GM12878 (cell line): ENCODE measurements around the gene SLC35A4. TPM values are rescaled to one million over a fixed set of nuclear protein-coding genes. Genes with fewer than 3 reads are reported as not detected.
A peak's percentile ranks its signal among the peaks of the same experiment; 100 is the strongest.

Experiments
- ATAC-seq: fragments of 200-7000 bp; cut with Tn5 transposase; 3 replicates; pipeline ENCODE4 v1.9.1; 2020; ENCODE audit warnings: mild to moderate bottlenecking, moderate library complexity
- BruUV-seq: library from RNA; stranded (reverse); fragments of 400-500 nt; replicated peaks from 2 replicates; lab custom pipeline; 2021; lab: Mats Ljungman, UMichigan
- CTCF ChIA-PET: fragments of 300-600 bp; sonication (Branson Sonifier 250); formaldehyde crosslinking; extraction: SDS; loops from one replicate; lab custom pipeline; 2021; ENCODE audit warnings: inconsistent platforms; lab: Yijun Ruan, JAX
- POLR2A ChIA-PET: fragments of 350-600 bp; formaldehyde crosslinking; extraction: SDS; loops from one replicate; lab custom pipeline; 2021; ENCODE audit warnings: inconsistent platforms; lab: Charles Lee
- RAD21 ChIA-PET: fragments of 300-600 bp; sonication (Branson Sonifier 250); formaldehyde crosslinking; loops from one replicate; lab custom pipeline; 2023; ENCODE audit warnings: antibody characterized with exemption; ENCODE audit not compliant: unreplicated experiment; lab: Charles Lee
- SMC1A ChIA-PET: fragments of 300-600 bp; sonication (Branson Sonifier 250); formaldehyde crosslinking; loops from one replicate; lab custom pipeline; 2023; ENCODE audit not compliant: unreplicated experiment, uncharacterized antibody; lab: Charles Lee
- DNase-seq: peaks from one replicate; pipeline ENCODE4 v3.0.0-alpha.2; 2011; ENCODE audit warnings: low read depth, low spot score
- FAIRE-seq: peaks from 3 replicates; lab custom pipeline; 2011; peaks lifted over from hg19 to GRCh38; lab: Jason Lieb, UNC
- H2AFZ ChIP-seq: 2 replicates; pipeline ENCODE4 v1.6.0; 2011; ENCODE audit warnings: low read depth, low read length, control low read depth; ENCODE audit not compliant: control insufficient read depth
- H3K27ac ChIP-seq: 2 replicates; pipeline ENCODE4 v1.5.1; 2011; ENCODE audit warnings: control low read depth; ENCODE audit not compliant: control insufficient read depth, insufficient read depth
- H3K27me3 ChIP-seq, 2 experiments: replicated peaks in 1 of 2; 2 replicates each; pipeline versions ENCODE4 v1.6.0 to v1.6.1; 2011; ENCODE audit warnings: low read length in 1 of 2; ENCODE audit not compliant: control insufficient read depth in 2 of 2, insufficient read depth in 2 of 2
- H3K36me3 ChIP-seq, 2 experiments: 2 replicates each; pipeline ENCODE4 v1.5.1; 2011; ENCODE audit warnings: low read length in 1 of 2; ENCODE audit not compliant: control insufficient read depth in 2 of 2, insufficient read depth in 2 of 2
- H3K4me1 ChIP-seq: 2 replicates; pipeline ENCODE4 v1.6.1; 2011; ENCODE audit warnings: mild to moderate bottlenecking, low read length, moderate library complexity, mixed read lengths; ENCODE audit not compliant: control insufficient read depth, insufficient read depth
- H3K4me2 ChIP-seq: 2 replicates; pipeline ENCODE4 v1.6.0; 2011; ENCODE audit warnings: control low read depth; ENCODE audit not compliant: control insufficient read depth, insufficient read depth
- H3K4me3 ChIP-seq: fragments of 200-600 bp; sonication (generic); 2 replicates; pipeline ENCODE4 v1.5.1; 2016
- H3K79me2 ChIP-seq: 2 replicates; pipeline ENCODE4 v1.6.0; 2011; ENCODE audit warnings: low read length; ENCODE audit not compliant: control insufficient read depth, insufficient read depth
- H3K9ac ChIP-seq: 2 replicates; pipeline ENCODE4 v1.8.0; 2011; ENCODE audit warnings: low read length, control low read depth, mixed read lengths; ENCODE audit not compliant: control insufficient read depth, insufficient read depth
- H3K9me3 ChIP-seq: replicated peaks from 3 replicates; pipeline ENCODE4 v1.5.1; 2011; ENCODE audit warnings: mild to moderate bottlenecking, low read length; ENCODE audit not compliant: control insufficient read depth, insufficient read depth
- H4K20me1 ChIP-seq: 2 replicates; pipeline ENCODE4 v1.6.0; 2011; ENCODE audit not compliant: control insufficient read depth, insufficient read depth
- CREB1 ChIP-seq: IDR thresholded peaks from 2 replicates; pipeline ENCODE4 v1.6.1; 2012; ENCODE audit warnings: low read depth, mild to moderate bottlenecking, inconsistent platforms
- FOXM1 ChIP-seq: IDR thresholded peaks from 2 replicates; pipeline ENCODE4 v1.6.1; 2012; ENCODE audit warnings: low read depth, mild to moderate bottlenecking, inconsistent platforms, low read length, moderate library complexity
- HDGF ChIP-seq: fragments of 450-650 bp; IDR thresholded peaks from 2 replicates; pipeline ENCODE4 v1.6.1; 2016; ENCODE audit warnings: antibody characterized with exemption
- JUNB ChIP-seq: IDR thresholded peaks from 2 replicates; pipeline ENCODE4 v1.6.1; 2016; ENCODE audit warnings: antibody characterized with exemption, mild to moderate bottlenecking
- MEF2B ChIP-seq: fragments of 450-650 bp; IDR thresholded peaks from 2 replicates; pipeline ENCODE4 v1.6.1; 2018; ENCODE audit warnings: mild to moderate bottlenecking, moderate library complexity; ENCODE audit not compliant: partially characterized antibody, poor library complexity, severe bottlenecking
- NFXL1 ChIP-seq: fragments of 450-650 bp; IDR thresholded peaks from 2 replicates; pipeline ENCODE4 v1.6.1; 2017; ENCODE audit warnings: antibody characterized with exemption, mild to moderate bottlenecking, borderline replicate concordance
- NRF1 ChIP-seq: conservative IDR thresholded peaks from 2 replicates; pipeline ENCODE4 v1.6.1; 2011; ENCODE audit warnings: mild to moderate bottlenecking, low read depth, low read length, improper control_type of control experiment
- SPI1 ChIP-seq: IDR thresholded peaks from 2 replicates; pipeline ENCODE4 v1.6.1; 2011; ENCODE audit warnings: low read depth, mild to moderate bottlenecking, low read length, moderate library complexity, borderline replicate concordance; ENCODE audit not compliant: insufficient read depth
- STAT1 ChIP-seq: fragments of 450-650 bp; conservative IDR thresholded peaks from 2 replicates; pipeline ENCODE4 v1.6.1; 2014; ENCODE audit warnings: antibody characterized with exemption, mild to moderate bottlenecking
- ZNF207 ChIP-seq: fragments of 450-650 bp; IDR thresholded peaks from 2 replicates; pipeline ENCODE4 v1.6.1; 2014; ENCODE audit warnings: antibody characterized with exemption, mild to moderate bottlenecking, borderline replicate concordance
- ZNF24 ChIP-seq: fragments of 450-650 bp; IDR thresholded peaks from 2 replicates; pipeline ENCODE4 v1.6.1; 2017; ENCODE audit warnings: antibody characterized with exemption, mild to moderate bottlenecking
- WGBS: methylation state at CpG from one replicate; pipeline ENCODE4 v1.1.6; 2016; ENCODE audit warnings: low lambda C conversion rate; ENCODE audit not compliant: insufficient replicate concordance, insufficient coverage; ENCODE audit errors: missing lambda C conversion rate; 5-methylcytosine and 5-hydroxymethylcytosine counted together
- in situ Hi-C: fragments of 300-500 bp; cut with MboI; formaldehyde crosslinking; loops from 9 replicates; pipeline ENCODE4 v1.14.3; 2018; ENCODE audit warnings: mixed read lengths
- intact Hi-C: fragments of 100-400 bp; cut with micrococcal nuclease; formaldehyde crosslinking; loops from one replicate; pipeline ENCODE4 v1.14.2; 2022; ENCODE audit not compliant: unreplicated experiment
- polyA plus RNA-seq, 11 experiments: library from polyadenylated mRNA; depleted of rRNA in 4 of 11; unstranded in 6 of 11; stranded (reverse) in 5 of 11; fragments of >200 nt; fragmentation: Nextera tagmentation in 4 of 11; fragmentation: Illumina TruSeq in 1 of 11; extraction: Ambion mirVana in 4 of 11; extraction: Trizol in 1 of 11; gene quantifications; 1 replicate in 1 of 11; 2 replicates in 10 of 11; pipeline versions ENCODE4 v1.2.1 to v1.2.3, GENCODE V29; 2011 to 2016; ENCODE audit warnings: inconsistent platforms in 2 of 11, missing spikeins in 2 of 11, low read depth in 1 of 11
- total RNA-seq, 4 experiments: library from RNA; depleted of rRNA in 3 of 4; stranded (reverse); fragments of >200 nt in 3 of 4; fragmentation: Illumina TruSeq in 1 of 4; extraction: Trizol in 1 of 4; gene quantifications; 2 replicates each; pipeline versions ENCODE4 v1.2.1 to v1.2.3, GENCODE V29; 2013 to 2021
- TF ChIP-seq, protein P1 (sequence below): fragments of 450-650 bp; IDR thresholded peaks from 2 replicates; pipeline ENCODE4 v1.6.1; 2017; ENCODE audit warnings: mild to moderate bottlenecking, moderate library complexity
- TF ChIP-seq, protein P2 (sequence below): fragments of 150-350 bp; IDR thresholded peaks from 2 replicates; pipeline ENCODE4 v1.6.1; 2016; ENCODE audit warnings: low read depth, low read length

The SLC35A4 gene
- total and polyA plus RNA-seq, 10 of the 15 experiments (the other 5 are each of a cell fraction or from before 2014, with no cell fraction given), result 23.8 to 167 (median 114) TPM

DNA sequence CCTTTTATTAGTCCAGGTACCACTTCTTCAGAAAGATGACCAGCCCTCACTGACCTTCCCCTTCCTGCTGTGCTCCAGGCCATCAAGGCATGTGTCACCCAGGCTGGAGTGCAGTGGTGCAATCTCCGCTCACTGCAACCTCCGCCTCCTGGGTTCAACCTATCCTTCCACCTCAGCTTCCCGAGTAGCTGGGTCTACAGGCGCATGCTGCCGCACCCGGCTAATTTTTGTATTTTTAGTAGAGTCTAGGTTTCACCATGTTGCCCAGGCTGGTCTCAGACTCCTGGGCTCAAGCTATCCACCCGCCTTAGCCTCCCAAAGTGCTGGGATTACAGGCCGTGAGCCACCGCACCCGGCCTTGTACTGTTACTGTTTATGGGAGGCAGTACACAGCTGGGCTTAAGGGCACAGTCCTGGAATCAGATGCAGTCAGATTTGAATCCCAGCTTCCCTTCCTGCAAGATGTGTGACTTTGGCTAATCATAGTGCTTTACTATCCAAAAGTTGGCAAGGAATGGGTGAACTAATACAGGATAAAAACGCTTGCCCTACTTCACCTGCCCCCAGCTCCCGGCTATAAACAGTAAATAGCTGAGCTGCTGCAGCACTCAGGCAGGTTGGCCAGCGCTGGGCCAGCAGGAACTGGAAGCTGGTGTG is 17.6 kb upstream of the SLC35A4 start (continued):
- TF ChIP-seq, protein P1, sequence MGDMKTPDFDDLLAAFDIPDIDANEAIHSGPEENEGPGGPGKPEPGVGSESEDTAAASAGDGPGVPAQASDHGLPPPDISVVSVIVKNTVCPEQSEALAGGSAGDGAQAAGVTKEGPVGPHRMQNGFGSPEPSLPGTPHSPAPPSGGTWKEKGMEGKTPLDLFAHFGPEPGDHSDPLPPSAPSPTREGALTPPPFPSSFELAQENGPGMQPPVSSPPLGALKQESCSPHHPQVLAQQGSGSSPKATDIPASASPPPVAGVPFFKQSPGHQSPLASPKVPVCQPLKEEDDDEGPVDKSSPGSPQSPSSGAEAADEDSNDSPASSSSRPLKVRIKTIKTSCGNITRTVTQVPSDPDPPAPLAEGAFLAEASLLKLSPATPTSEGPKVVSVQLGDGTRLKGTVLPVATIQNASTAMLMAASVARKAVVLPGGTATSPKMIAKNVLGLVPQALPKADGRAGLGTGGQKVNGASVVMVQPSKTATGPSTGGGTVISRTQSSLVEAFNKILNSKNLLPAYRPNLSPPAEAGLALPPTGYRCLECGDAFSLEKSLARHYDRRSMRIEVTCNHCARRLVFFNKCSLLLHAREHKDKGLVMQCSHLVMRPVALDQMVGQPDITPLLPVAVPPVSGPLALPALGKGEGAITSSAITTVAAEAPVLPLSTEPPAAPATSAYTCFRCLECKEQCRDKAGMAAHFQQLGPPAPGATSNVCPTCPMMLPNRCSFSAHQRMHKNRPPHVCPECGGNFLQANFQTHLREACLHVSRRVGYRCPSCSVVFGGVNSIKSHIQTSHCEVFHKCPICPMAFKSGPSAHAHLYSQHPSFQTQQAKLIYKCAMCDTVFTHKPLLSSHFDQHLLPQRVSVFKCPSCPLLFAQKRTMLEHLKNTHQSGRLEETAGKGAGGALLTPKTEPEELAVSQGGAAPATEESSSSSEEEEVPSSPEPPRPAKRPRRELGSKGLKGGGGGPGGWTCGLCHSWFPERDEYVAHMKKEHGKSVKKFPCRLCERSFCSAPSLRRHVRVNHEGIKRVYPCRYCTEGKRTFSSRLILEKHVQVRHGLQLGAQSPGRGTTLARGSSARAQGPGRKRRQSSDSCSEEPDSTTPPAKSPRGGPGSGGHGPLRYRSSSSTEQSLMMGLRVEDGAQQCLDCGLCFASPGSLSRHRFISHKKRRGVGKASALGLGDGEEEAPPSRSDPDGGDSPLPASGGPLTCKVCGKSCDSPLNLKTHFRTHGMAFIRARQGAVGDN, result no peak

DNA sequence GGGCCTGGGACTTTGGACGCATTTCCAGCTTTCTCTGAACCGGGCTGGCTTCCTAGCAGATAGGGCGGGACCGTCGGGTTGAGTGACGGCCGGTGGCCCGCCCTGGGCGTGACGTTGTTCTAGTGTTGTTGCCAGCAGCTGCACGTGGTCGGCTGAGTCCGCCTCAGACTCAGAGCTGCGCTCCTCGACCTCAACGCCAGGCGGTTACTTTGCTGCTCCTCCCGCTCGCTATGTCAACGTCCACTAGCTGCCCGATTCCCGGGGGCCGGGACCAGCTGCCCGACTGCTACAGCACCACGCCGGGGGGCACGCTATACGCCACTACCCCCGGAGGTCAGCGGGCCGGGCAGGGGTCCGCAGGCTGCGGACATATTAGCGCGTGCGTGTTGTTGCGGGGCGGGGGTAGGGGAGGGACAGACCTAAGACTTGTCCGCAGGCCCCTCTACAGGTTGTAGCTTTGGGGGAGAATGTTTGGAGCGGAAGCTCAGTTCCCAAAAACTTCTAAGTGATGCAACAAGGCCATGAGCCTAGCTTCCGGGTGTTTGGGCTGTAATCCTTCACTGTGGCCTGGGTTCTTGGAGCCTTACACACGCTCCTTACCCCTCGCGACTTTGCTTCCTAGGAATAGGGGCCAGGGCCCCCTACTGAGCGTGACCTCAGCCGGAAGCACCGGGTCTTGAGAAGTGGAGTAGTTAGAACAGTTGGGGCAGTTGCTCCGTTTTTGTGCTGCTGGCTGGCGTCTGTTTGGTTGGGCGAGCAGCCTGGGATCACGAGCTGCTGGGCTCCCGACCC is 16.9 kb upstream of the SLC35A4 start, which contains the start of gene EIF4EBP3:
TSS of gene EIF4EBP3 (plus strand) at position 155 of the 792 bp plus-strand sequence. CDS start at position 231, 76 bp downstream.
- H3K79me2 ChIP-seq, result peaks cover 2% of the 10 kb centered on the region
- ATAC-seq (peak; percentile 99), FAIRE-seq (peak; percentile 90), DNase-seq (peak; percentile 47)
- ChIA-PET CTCF (interaction anchor here (0.6 to 2.4 kb wide), 18 partner anchors 8 to 226 kb away, joined by 3 to 9 read pairs (median 4); partner anchors contain the start of genes IK, NDUFA2, SRA1 and TMCO6), POLR2A (interaction anchor here (0.7 to 3.0 kb wide), 12 partner anchors 9 to 172 kb away, joined by 3 to 23 read pairs (median 5); partner anchors contain the start of genes ANKHD1, APBB3 and SRA1), SMC1A (interaction anchor here (0.8 to 2.3 kb wide), 18 partner anchors 9 to 172 kb away, joined by 3 to 11 read pairs (median 4); partner anchors contain the start of genes HARS1, HARS2 and SRA1), RAD21 (interaction anchor here (0.7 to 2.1 kb wide), 13 partner anchors 8 to 201 kb away, joined by 3 to 7 read pairs (median 3); partner anchors contain the start of genes APBB3, HBEGF, IK and NDUFA2)
- H4K20me1 ChIP-seq, result no peaks in the 10 kb centered on the region
- 5% methylated on average over 50 of the region's 52 CpGs for WGBS
- intact Hi-C loops (no loop called here), in situ Hi-C loops (no loop called here)
- peak within 1 kb of the TSS; percentile 77 for H3K27ac ChIP-seq
- H3K36me3 ChIP-seq, result peaks cover 18 to 29% of the 10 kb centered on the region in 2 experiments
- TSS peak; percentile 52 for BruUV-seq
- no peaks in the 10 kb centered on the region for H3K27me3 ChIP-seq
- H3K9ac ChIP-seq, result peak within 1 kb of the TSS; percentile 66
- peaks cover 19% of the 10 kb centered on the region for H3K4me1 ChIP-seq
- peak within 1 kb of the TSS; percentile 100 for H3K4me2 ChIP-seq
- H2AFZ ChIP-seq, result peak within 1 kb of the TSS; percentile 82
- peak within 1 kb of the TSS; percentile 66 for H3K4me3 ChIP-seq
- no peaks in the 10 kb centered on the region for H3K9me3 ChIP-seq
- TF ChIP-seq MEF2B, result no peak
- no peak for TF ChIP-seq SPI1
- TF ChIP-seq, protein P2, sequence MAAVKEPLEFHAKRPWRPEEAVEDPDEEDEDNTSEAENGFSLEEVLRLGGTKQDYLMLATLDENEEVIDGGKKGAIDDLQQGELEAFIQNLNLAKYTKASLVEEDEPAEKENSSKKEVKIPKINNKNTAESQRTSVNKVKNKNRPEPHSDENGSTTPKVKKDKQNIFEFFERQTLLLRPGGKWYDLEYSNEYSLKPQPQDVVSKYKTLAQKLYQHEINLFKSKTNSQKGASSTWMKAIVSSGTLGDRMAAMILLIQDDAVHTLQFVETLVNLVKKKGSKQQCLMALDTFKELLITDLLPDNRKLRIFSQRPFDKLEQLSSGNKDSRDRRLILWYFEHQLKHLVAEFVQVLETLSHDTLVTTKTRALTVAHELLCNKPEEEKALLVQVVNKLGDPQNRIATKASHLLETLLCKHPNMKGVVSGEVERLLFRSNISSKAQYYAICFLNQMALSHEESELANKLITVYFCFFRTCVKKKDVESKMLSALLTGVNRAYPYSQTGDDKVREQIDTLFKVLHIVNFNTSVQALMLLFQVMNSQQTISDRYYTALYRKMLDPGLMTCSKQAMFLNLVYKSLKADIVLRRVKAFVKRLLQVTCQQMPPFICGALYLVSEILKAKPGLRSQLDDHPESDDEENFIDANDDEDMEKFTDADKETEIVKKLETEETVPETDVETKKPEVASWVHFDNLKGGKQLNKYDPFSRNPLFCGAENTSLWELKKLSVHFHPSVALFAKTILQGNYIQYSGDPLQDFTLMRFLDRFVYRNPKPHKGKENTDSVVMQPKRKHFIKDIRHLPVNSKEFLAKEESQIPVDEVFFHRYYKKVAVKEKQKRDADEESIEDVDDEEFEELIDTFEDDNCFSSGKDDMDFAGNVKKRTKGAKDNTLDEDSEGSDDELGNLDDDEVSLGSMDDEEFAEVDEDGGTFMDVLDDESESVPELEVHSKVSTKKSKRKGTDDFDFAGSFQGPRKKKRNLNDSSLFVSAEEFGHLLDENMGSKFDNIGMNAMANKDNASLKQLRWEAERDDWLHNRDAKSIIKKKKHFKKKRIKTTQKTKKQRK, result no peak
- no peak for TF ChIP-seq FOXM1
- no peak for TF ChIP-seq NFXL1
- peak; percentile 85; the same call in 1 of the 2 replicates for TF ChIP-seq HDGF
- TF ChIP-seq ZNF24, result no peak
- TF ChIP-seq ZNF207, result no peak
- TF ChIP-seq NRF1, result no peak
- TF ChIP-seq CREB1, result peak; percentile 87
- no peak for TF ChIP-seq STAT1
- no peak for TF ChIP-seq JUNB
